ENCODE measurements around the gene SLC9A3. TPM values are rescaled to one million over a fixed set of nuclear protein-coding genes. Genes with fewer than 3 reads are reported as not detected.

Gene SLC9A3
- total and polyA plus RNA-seq, 4 experiments from 2014 or later = 2.2 to 3.1 (median 2.8) TPM

GRCh38 chr5:448766-449090 is 75.5 kb downstream of the SLC9A3 start:
- intact Hi-C loops (cut with micrococcal nuclease) = loop anchor here (10.0 kb wide), 1 partner anchor 234 kb away; the partner anchor contains the start of genes CCDC127 and SDHA
- Histone ChIP-seq H3K27ac (ENCODE audit: low read depth, low read length) (no peak overlapping the region), H3K4me3 (ENCODE audit: low read length in 2 of 2) (no peak overlapping the region), H3K36me3 (ENCODE audit: insufficient read depth, low read length) (peaks cover 68% of the 10 kb centered on the region), H3K9me3 (ENCODE audit: control insufficient read depth in 1 of 2, low read length in 2 of 2) (peaks cover 0 to 11% of the 10 kb centered on the region in 2 donors), H3K27me3 (ENCODE audit: insufficient read depth, low read length) (no peaks in the 10 kb centered on the region), H3K4me1 (ENCODE audit: insufficient read depth, low read length) (peaks cover 32% of the 10 kb centered on the region)
- Mint-ChIP-seq H3K27ac (no peak overlapping the region), H3K4me3 (no peak overlapping the region), H3K9me3 (peaks cover 4 to 27% (median 16%) of the 10 kb centered on the region in 8 donors), H3K27me3 (no peaks in the 10 kb centered on the region), H3K4me1 (peaks cover 34 to 52% (median 45%) of the 10 kb centered on the region in 4 donors), H3K36me3 (peaks cover 70 to 80% of the 10 kb centered on the region in 2 donors)
- CTCF ChIA-PET (ENCODE audit: partially characterized antibody) = no interaction called here
- DNase-seq = no peak
- POLR2A ChIA-PET (ENCODE audit: partially characterized antibody) = interaction anchor here (0.5 to 3.6 kb wide), 3 partner anchors 15 to 548 kb away, joined by 4 to 22 read pairs (median 4); no protein-coding TSS in a partner anchor

- no peaks in the 10 kb centered on the region for H3K27me3 Mint-ChIP-seq
- DNase-seq = no peak
- H3K4me1 ChIP-seq (ENCODE audit: insufficient read depth, low read length) = peaks cover 31% of the 10 kb centered on the region
- no peak overlapping the region for H3K27ac ChIP-seq (ENCODE audit: low read depth, low read length)
- H3K36me3 ChIP-seq (ENCODE audit: insufficient read depth, low read length) = peaks cover 63% of the 10 kb centered on the region
- no peaks in the 10 kb centered on the region for H3K27me3 ChIP-seq (ENCODE audit: insufficient read depth, low read length)
- H3K4me3 Mint-ChIP-seq = no peak overlapping the region
- H3K9me3 ChIP-seq (ENCODE audit: control insufficient read depth in 1 of 2, low read length in 2 of 2) = peaks cover 0 to 11% of the 10 kb centered on the region in 2 donors
- H3K36me3 Mint-ChIP-seq = peaks cover 65 to 75% of the 10 kb centered on the region in 2 donors
- CTCF ChIA-PET (ENCODE audit: partially characterized antibody) = interaction anchor here (1.6 kb wide), 1 partner anchor 24 kb away, joined by 6 read pairs; no protein-coding TSS in a partner anchor
- POLR2A ChIA-PET (ENCODE audit: partially characterized antibody) = interaction anchor here (3.6 kb wide), 1 partner anchor 24 kb away, joined by 22 read pairs; no protein-coding TSS in a partner anchor
- H3K27ac Mint-ChIP-seq = peak overlapping the region in 1 of 7 donors; percentile 56
- peaks cover 4 to 27% (median 16%) of the 10 kb centered on the region in 8 donors for H3K9me3 Mint-ChIP-seq
- peaks cover 34 to 51% (median 42%) of the 10 kb centered on the region in 4 donors for H3K4me1 Mint-ChIP-seq
- intact Hi-C loops (cut with micrococcal nuclease) = loop anchor here (10.0 kb wide), 1 partner anchor 233 kb away; the partner anchor contains the start of genes CCDC127 and SDHA
- no peak overlapping the region for H3K4me3 ChIP-seq (ENCODE audit: low read length in 2 of 2)
Measured at GRCh38 chr5:448061-448765, 76.0 kb downstream of the SLC9A3 start.

- CTCF ChIA-PET (ENCODE audit: partially characterized antibody) = interaction anchor here (0.6 to 2.8 kb wide), 8 partner anchors 10 to 455 kb away, joined by 3 to 15 read pairs (median 6); no protein-coding TSS in a partner anchor
- Histone ChIP-seq H3K27ac (ENCODE audit: low read depth, low read length) (no peak overlapping the region), H3K9me3 (ENCODE audit: control insufficient read depth in 1 of 2, low read length in 2 of 2) (peaks cover 0 to 8% of the 10 kb centered on the region in 2 donors), H3K4me3 (ENCODE audit: low read length in 2 of 2) (no peak overlapping the region), H3K4me1 (ENCODE audit: insufficient read depth, low read length) (peaks cover 25% of the 10 kb centered on the region), H3K27me3 (ENCODE audit: insufficient read depth, low read length) (no peaks in the 10 kb centered on the region), H3K36me3 (ENCODE audit: insufficient read depth, low read length) (peaks cover 56% of the 10 kb centered on the region)
- no peaks in the 10 kb centered on the region for H3K27me3 Mint-ChIP-seq
- H3K4me3 Mint-ChIP-seq = no peak overlapping the region
- intact Hi-C loops (cut with micrococcal nuclease) = loop anchor here (10.0 kb wide), 1 partner anchor 233 kb away; the partner anchor contains the start of genes CCDC127 and SDHA
- H3K9me3 Mint-ChIP-seq = peaks cover 4 to 23% (median 14%) of the 10 kb centered on the region in 8 donors
- H3K36me3 Mint-ChIP-seq = peaks cover 58 to 70% of the 10 kb centered on the region in 2 donors
- H3K4me1 Mint-ChIP-seq = peaks cover 28 to 50% (median 37%) of the 10 kb centered on the region in 4 donors
- POLR2A ChIA-PET (ENCODE audit: partially characterized antibody) = interaction anchor here (3.6 kb wide), 1 partner anchor 25 kb away, joined by 22 read pairs; no protein-coding TSS in a partner anchor
- DNase-seq = no peak
- H3K27ac Mint-ChIP-seq = peak overlapping the region in 1 of 7 donors; percentile 6
Measured at GRCh38 chr5:447501-447900, 76.7 kb downstream of the SLC9A3 start.

GRCh38 chr5:446883-447263 is 77.4 kb downstream of the SLC9A3 start:
- H3K27me3 ChIP-seq (ENCODE audit: insufficient read depth, low read length) = no peaks in the 10 kb centered on the region
- peaks cover 50% of the 10 kb centered on the region for H3K36me3 ChIP-seq (ENCODE audit: insufficient read depth, low read length)
- H3K27me3 Mint-ChIP-seq = no peaks in the 10 kb centered on the region
- peak overlapping the region in 3 of 8 donors; percentile 29 to 50 (median 39) for H3K4me3 Mint-ChIP-seq
- no peak overlapping the region for H3K4me3 ChIP-seq (ENCODE audit: low read length in 2 of 2)
- H3K27ac ChIP-seq (ENCODE audit: low read depth, low read length) = no peak overlapping the region
- ChIA-PET POLR2A (ENCODE audit: partially characterized antibody) (interaction anchor here (0.7 to 3.6 kb wide), 3 partner anchors 26 to 229 kb away, joined by 3 to 22 read pairs (median 5); partner anchors contain the start of genes CCDC127, PDCD6 and SDHA), CTCF (ENCODE audit: partially characterized antibody) (interaction anchor here (0.6 to 2.8 kb wide), 14 partner anchors 8 to 456 kb away, joined by 3 to 15 read pairs (median 4); partner anchors contain the start of gene SDHA)
- peaks cover 0 to 3% of the 10 kb centered on the region in 2 donors for H3K9me3 ChIP-seq (ENCODE audit: control insufficient read depth in 1 of 2, low read length in 2 of 2)
- peak overlapping the region in 5 of 7 donors; percentile 53 to 85 (median 75) for H3K27ac Mint-ChIP-seq
- peaks cover 31% of the 10 kb centered on the region for H3K4me1 ChIP-seq (ENCODE audit: insufficient read depth, low read length)
- H3K9me3 Mint-ChIP-seq = peaks cover 1 to 17% (median 7%) of the 10 kb centered on the region in 8 donors
- H3K36me3 Mint-ChIP-seq = peaks cover 52 to 65% of the 10 kb centered on the region in 2 donors
- peak in 4 of 5 donors; percentile 24 to 39 (median 36) for DNase-seq
- intact Hi-C loops (cut with micrococcal nuclease) = loop anchor here (10.0 kb wide), 1 partner anchor 232 kb away; the partner anchor contains the start of genes CCDC127 and SDHA
- peaks cover 27 to 56% (median 39%) of the 10 kb centered on the region in 4 donors for H3K4me1 Mint-ChIP-seq

- H3K4me1 Mint-ChIP-seq = peaks cover 27 to 59% (median 40%) of the 10 kb centered on the region in 4 donors
- H3K36me3 Mint-ChIP-seq = peaks cover 46 to 60% of the 10 kb centered on the region in 2 donors
- H3K27me3 ChIP-seq (ENCODE audit: insufficient read depth, low read length) = no peaks in the 10 kb centered on the region
- POLR2A ChIA-PET (ENCODE audit: partially characterized antibody) = interaction anchor here (0.7 to 3.6 kb wide), 3 partner anchors 26 to 228 kb away, joined by 3 to 22 read pairs (median 5); partner anchors contain the start of genes CCDC127, PDCD6 and SDHA
- CTCF ChIA-PET (ENCODE audit: partially characterized antibody) = interaction anchor here (0.7 to 2.8 kb wide), 14 partner anchors 9 to 258 kb away, joined by 3 to 15 read pairs (median 4); partner anchors contain the start of gene SDHA
- H3K4me3 Mint-ChIP-seq = peak overlapping the region in 4 of 8 donors; percentile 29 to 50 (median 43)
- no peak overlapping the region for H3K4me3 ChIP-seq (ENCODE audit: low read length in 2 of 2)
- H3K27me3 Mint-ChIP-seq = no peaks in the 10 kb centered on the region
- H3K4me1 ChIP-seq (ENCODE audit: insufficient read depth, low read length) = peaks cover 34% of the 10 kb centered on the region
- peaks cover 0 to 11% (median 2%) of the 10 kb centered on the region in 8 donors for H3K9me3 Mint-ChIP-seq
- peaks cover 44% of the 10 kb centered on the region for H3K36me3 ChIP-seq (ENCODE audit: insufficient read depth, low read length)
- H3K27ac Mint-ChIP-seq = peak overlapping the region in 5 of 7 donors; percentile 53 to 85 (median 75)
- intact Hi-C loops (cut with micrococcal nuclease) = loop anchor here (10.0 kb wide), 1 partner anchor 231 kb away; the partner anchor contains the start of genes CCDC127 and SDHA
- H3K9me3 ChIP-seq (ENCODE audit: control insufficient read depth in 1 of 2, low read length in 2 of 2) = no peaks in the 10 kb centered on the region
- no peak overlapping the region for H3K27ac ChIP-seq (ENCODE audit: low read depth, low read length)
- DNase-seq = no peak
Measured at GRCh38 chr5:446066-446882, 78.0 kb downstream of the SLC9A3 start.

GRCh38 chr5:445591-445990 is 78.7 kb downstream of the SLC9A3 start:
- intact Hi-C loops (cut with micrococcal nuclease) = loop anchor here (10.0 kb wide), 1 partner anchor 231 kb away; the partner anchor contains the start of genes CCDC127 and SDHA
- Histone ChIP-seq H3K27ac (ENCODE audit: low read depth, low read length) (no peak overlapping the region), H3K4me1 (ENCODE audit: insufficient read depth, low read length) (peaks cover 34% of the 10 kb centered on the region), H3K27me3 (ENCODE audit: insufficient read depth, low read length) (no peaks in the 10 kb centered on the region), H3K4me3 (ENCODE audit: low read length in 2 of 2) (no peak overlapping the region), H3K36me3 (ENCODE audit: insufficient read depth, low read length) (peaks cover 38% of the 10 kb centered on the region), H3K9me3 (ENCODE audit: control insufficient read depth in 1 of 2, low read length in 2 of 2) (no peaks in the 10 kb centered on the region)
- ChIA-PET POLR2A (ENCODE audit: partially characterized antibody) (interaction anchor here (3.6 kb wide), 1 partner anchor 27 kb away, joined by 22 read pairs; no protein-coding TSS in a partner anchor), CTCF (ENCODE audit: partially characterized antibody) (interaction anchor here (1.4 to 2.8 kb wide), 4 partner anchors 18 to 227 kb away, joined by 3 to 15 read pairs (median 6); partner anchors contain the start of gene SDHA)
- Mint-ChIP-seq H3K4me3 (peak overlapping the region in 3 of 8 donors; percentile 24 to 47 (median 25)), H3K9me3 (peaks cover 0 to 4% (median 2%) of the 10 kb centered on the region in 8 donors), H3K27ac (peak overlapping the region in 3 of 7 donors; percentile 23 to 84 (median 72)), H3K4me1 (peaks cover 27 to 59% (median 40%) of the 10 kb centered on the region in 4 donors), H3K27me3 (no peaks in the 10 kb centered on the region), H3K36me3 (peaks cover 39 to 53% of the 10 kb centered on the region in 2 donors)
- no peak for DNase-seq
